Gastrocnemius medialis (tissue), 4 donors: ENCODE data around the gene GPR55.

Experiments
- POLR2A ChIP-seq, 2 donors: fragments of 450-650 bp; IDR thresholded peaks; one replicate each; pipeline ENCODE4 v1.6.1; 2017; ENCODE audit warnings: antibody characterized with exemption in 2 of 2, mild to moderate bottlenecking in 2 of 2, moderate library complexity in 2 of 2
- TF ChIP-seq, protein P1 (sequence below), 5 experiments: fragments of 450-650 bp in 3 of 5; fragments of 200-600 bp in 2 of 5; sonication (generic) in 2 of 5; IDR thresholded peaks in 4 of 5; conservative IDR thresholded peaks in 1 of 5; 1 replicate in 4 of 5; 2 replicates in 1 of 5; pipeline ENCODE4 v1.5.1; 2016 to 2019; ENCODE audit warnings: antibody characterized with exemption in 5 of 5, mild to moderate bottlenecking in 3 of 5, moderate library complexity in 3 of 5

DNA sequence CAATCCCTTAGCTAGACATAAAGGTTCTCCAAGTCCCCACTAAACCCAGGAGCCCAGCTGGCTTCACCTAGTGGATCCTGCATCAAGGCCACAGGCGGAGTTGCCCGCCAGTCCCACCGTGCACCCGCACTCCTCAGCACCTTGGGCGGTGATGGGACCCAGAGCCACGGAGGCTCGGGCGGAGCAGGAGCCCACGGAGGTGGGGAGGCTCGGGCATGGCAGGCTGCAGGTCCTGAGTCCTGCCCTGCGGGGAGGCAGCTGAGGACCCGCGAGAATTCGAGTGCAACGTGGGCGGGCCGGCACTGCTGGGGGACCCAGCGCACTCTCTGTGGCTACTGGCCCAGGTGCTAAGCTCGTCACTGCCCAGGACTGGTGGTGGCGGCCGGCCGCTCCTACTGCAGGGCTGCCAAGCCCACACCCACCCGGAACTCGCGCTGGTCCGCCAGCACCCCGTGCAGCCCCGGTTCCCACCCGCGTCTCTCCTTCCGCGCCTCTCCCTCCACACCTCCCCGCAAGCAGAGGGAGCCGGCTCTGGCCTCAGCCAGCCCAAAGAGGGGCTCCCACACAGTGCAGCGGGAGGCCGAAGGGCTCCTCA, 39.2 kb upstream of the GPR55 start:
- TF ChIP-seq, protein P1, sequence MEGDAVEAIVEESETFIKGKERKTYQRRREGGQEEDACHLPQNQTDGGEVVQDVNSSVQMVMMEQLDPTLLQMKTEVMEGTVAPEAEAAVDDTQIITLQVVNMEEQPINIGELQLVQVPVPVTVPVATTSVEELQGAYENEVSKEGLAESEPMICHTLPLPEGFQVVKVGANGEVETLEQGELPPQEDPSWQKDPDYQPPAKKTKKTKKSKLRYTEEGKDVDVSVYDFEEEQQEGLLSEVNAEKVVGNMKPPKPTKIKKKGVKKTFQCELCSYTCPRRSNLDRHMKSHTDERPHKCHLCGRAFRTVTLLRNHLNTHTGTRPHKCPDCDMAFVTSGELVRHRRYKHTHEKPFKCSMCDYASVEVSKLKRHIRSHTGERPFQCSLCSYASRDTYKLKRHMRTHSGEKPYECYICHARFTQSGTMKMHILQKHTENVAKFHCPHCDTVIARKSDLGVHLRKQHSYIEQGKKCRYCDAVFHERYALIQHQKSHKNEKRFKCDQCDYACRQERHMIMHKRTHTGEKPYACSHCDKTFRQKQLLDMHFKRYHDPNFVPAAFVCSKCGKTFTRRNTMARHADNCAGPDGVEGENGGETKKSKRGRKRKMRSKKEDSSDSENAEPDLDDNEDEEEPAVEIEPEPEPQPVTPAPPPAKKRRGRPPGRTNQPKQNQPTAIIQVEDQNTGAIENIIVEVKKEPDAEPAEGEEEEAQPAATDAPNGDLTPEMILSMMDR (IDR thresholded peaks at IDR 0.05 in 4 of 5, conservative IDR thresholded peaks at IDR 0.05 in 1 of 5) = no peak
- no peak for TF ChIP-seq POLR2A (IDR thresholded peaks at IDR 0.05)
